NCI-H2029 treated with DMSO at 0.1 percent for 48 hours (cell line): Measurements from ENCODE around the gene MYOC.
"Not testable (repeated sequence)": the region's sequence is repeated elsewhere in the genome, so short reads cannot be mapped to it uniquely, and the experiment has no call there.

ENCODE experiments used
- DNase-seq: peaks from one replicate; lab custom pipeline; 2025; lab: John Stamatoyannopoulos, UW

Gene MYOC

DNA sequence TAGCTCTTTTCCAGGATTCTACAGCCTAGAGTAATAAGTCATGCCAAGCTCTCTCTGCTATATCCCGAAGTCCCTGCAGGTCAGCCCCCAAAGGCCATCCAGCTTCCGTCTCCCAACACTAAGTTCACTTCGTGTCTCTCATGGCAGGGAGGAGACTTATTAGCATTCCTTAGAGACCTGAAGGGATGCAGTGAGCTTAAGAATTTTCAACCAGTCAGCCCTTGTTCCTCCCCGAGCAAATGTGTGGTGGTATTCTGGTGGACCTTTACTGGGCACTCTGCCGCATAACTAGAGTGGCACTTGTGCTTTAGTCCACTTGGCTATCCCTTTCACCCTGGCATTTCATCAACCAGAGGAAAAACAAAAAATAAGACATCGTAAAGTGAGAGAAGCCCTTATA is 49.4 kb downstream of the MYOC start:
- DNase-seq: not testable (repeated sequence)

DNA sequence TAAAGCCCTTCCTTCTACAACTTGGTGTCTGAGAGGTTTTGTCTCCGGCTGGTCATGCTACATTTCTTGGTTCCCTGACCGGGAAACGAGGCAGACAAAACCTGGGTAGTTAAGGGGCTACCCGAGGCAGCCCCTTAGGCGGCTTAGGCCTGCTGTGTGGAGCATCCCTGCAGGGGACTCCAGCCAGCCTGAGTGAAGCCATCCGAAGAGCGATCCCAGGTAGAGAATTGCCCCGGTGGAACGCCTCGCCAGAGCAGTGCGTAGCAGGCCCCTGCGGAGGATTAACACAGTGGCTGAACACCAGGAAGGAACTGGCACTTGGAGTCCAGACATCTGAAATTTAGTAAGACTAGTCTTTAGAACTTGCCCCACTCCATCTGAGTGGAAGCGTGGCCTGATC is 51.6 kb downstream of the MYOC start:
- DNase-seq: no peak

DNA sequence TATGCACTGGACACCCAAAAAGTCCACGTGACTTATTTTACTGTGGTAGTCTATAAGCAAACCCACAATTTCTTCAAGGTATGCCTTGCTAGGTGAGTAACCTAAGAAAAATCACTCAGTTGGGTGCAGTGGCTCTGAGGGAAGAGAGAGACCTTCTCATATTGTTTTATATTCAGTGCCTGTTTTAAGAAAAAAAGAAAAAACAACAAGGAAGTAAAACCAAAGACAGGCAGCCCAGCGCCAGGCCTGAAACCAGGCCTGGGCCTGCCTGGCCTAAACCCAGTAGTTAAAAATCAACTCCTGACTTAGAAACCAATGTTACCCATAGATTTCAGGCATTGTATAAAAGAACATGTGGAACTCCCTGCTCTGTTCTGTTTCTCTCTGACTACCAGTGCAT is 52.2 kb downstream of the MYOC start:
- DNase-seq: not testable (repeated sequence)

DNA sequence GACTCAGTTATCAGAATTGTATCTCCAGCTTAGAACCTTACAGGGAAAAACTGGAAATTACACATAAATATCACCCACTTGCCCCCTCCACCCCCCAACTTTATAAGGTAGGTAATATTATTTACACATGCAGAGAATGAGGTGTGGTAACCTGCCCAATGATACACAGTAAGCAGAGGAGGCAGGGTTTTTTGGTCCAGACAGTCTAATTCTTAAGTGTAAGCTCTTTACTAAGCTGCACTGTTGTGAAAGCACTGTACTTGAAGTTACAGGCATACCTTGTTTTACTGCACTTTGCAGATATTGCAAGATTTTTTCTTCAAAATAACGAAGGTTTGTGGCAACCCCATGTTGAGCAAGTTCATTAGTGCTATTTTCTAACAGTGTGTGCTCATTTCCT is 55.3 kb downstream of the MYOC start:
- DNase-seq: no peak

DNA sequence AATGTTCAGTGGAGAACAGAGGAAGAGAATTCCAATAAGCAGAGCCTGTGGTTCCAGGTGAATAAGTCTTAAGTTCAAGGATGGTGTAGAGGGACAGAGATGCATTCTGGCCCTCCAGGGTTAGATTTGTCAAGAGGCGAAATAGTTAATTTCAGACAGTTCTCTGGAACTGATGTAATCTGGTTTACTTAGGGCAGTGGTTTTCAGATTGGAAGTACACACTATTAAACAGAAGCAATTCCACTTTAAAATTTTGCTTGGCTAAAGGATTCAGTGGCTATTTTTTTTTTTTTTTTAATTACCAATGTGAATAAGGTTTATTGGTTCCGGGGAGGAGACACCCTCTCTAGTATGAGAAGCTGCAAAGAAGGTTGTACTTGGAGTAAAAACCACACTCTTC is 55.8 kb downstream of the MYOC start:
- no peak for DNase-seq

DNA sequence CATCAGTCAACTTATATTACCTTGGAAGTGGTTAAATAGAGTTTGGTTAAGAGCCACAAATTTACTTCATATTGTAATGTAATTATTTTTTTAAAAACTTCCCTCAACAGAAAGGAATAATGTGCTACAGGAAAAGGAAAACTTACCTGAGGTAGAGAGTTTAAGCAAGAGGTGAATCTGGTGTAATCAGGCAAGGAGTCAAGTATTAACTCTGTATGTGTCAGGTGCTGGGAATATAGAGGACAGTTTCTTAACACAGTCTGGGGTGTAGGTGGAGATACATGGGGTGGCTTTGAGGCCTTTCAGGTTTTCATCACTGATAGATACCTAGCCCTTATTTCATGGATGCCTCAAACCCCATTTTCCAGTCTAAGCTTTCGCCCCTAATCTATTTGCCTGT is 56.4 kb downstream of the MYOC start:
- no peak for DNase-seq

DNA sequence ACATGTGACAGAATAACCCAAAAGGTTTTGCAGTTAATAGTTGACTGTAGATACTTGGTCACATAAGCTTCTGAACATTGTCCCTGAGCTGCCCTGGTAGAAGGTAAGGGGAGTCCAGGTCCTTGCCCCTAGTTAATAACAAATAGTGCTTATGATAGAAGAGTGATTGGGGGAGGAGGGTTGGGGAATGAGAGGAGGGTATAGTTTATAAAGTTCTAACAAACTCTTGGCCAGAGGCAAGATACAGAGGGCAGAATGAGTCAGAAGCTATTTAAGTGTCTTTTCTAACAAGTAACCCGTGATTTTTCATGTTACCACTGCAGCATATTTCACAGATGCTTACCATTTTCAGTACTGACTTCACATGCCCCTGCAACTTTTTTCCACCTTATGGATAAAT is 57.2 kb downstream of the MYOC start:
- no peak for DNase-seq

DNA sequence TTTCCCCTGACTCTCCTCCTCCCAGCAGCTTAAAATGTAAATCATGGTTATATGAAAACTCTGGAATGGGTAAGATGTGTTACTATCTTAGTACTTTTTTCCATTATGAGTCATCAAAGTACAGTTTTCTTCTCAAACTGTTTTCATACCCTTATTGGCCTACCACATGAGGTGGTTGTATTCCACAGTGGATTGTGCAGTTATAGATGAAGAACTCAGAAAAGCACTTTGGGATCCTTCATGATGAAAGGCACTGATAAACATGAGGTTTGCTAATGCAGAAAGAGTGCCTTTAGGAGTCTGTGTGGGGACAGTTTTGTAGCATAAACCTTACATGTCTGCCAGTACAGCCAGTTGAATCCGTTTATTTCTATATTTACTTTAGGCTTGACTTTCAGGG is 62.5 kb downstream of the MYOC start:
- no peak for DNase-seq

DNA sequence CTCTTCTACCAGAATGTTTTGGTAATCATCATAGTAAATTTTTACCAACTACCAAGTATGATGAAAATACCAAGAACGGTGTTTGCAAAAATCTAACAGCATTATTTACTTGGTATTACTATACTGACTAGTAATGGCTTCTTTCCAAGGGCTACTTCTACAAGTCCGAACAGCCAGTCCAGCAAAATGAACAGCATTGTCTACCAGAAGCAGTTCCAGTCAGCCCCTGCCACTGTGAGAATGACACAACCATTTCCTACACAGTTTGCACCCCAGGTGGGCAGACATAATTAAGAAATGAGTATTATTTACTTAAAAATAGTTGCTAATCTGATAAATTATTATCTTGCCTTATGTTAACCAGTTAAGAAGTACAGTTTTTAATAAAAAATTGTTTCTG is 64.3 kb downstream of the MYOC start:
- DNase-seq: no peak

DNA sequence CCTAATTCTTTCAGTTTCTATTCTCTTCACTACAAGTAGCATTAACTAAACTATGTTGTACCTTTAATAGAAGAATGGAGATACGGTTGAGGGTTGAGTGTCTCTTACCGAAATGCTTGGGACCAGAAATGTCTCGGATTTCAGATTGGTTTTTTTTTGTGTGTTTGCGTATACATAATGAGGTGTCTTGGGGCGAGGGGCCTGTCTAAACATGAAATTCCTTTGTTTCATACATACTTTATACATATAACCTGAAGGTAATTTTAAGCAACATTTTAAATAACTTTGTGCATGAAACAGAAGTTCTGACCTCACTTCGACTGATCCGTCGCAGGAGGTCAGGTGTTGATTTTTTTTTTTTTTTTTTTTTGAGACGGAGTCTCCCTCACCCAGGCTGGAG is 66.8 kb downstream of the MYOC start:
- no peak for DNase-seq
